DOHH2 (cell line): ENCODE results near the gene CALHM5.
A peak's percentile ranks its signal among the peaks of the same experiment; 100 is the strongest.

Source experiments
- H3F3A ChIP-seq: fragments of 200-600 bp; sonication (generic), shearing (Covaris generic); 2 replicates; pipeline ENCODE4 v1.6.0; 2016; ENCODE audit warnings: antibody characterized with exemption, mild to moderate bottlenecking; ENCODE audit not compliant: control insufficient read depth, insufficient read depth
- H3K27ac ChIP-seq: fragments of 200-600 bp; sonication (generic); 2 replicates; pipeline ENCODE4 v1.5.1; 2014; ENCODE audit warnings: low read depth, mild to moderate bottlenecking, low read length, moderate library complexity
- H3K27me3 ChIP-seq: fragments of 200-600 bp; sonication (generic); 2 replicates; pipeline ENCODE4 v1.6.1; 2014; ENCODE audit warnings: mild to moderate bottlenecking, low read length, mixed read lengths; ENCODE audit not compliant: control insufficient read depth
- H3K36me3 ChIP-seq: fragments of 200-600 bp; sonication (generic); 2 replicates; pipeline ENCODE4 v1.6.1; 2014; ENCODE audit warnings: mild to moderate bottlenecking, low read length, moderate library complexity, mixed read lengths; ENCODE audit not compliant: control insufficient read depth
- H3K4me1 ChIP-seq: fragments of 200-600 bp; sonication (generic); 2 replicates; pipeline ENCODE4 v1.6.1; 2014; ENCODE audit warnings: mild to moderate bottlenecking, low read length, mixed read lengths; ENCODE audit not compliant: control insufficient read depth
- H3K4me2 ChIP-seq: fragments of 200-600 bp; sonication (generic); 2 replicates; pipeline ENCODE4 v1.6.0; 2014; ENCODE audit warnings: mild to moderate bottlenecking, low read length, moderate library complexity
- H3K4me3 ChIP-seq: fragments of 200-600 bp; sonication (generic); 2 replicates; pipeline ENCODE4 v1.5.1; 2014; ENCODE audit warnings: mild to moderate bottlenecking, low read length, mixed read lengths
- H3K79me2 ChIP-seq: fragments of 200-600 bp; sonication (generic); 2 replicates; pipeline ENCODE4 v1.6.1; 2014; ENCODE audit warnings: mild to moderate bottlenecking, low read length, mixed read lengths; ENCODE audit not compliant: control insufficient read depth
- H3K9me2 ChIP-seq: fragments of 200-600 bp; sonication (generic); replicated peaks from 2 replicates; pipeline ENCODE4 v1.6.1; 2014; ENCODE audit warnings: mild to moderate bottlenecking, low read length, mixed read lengths; ENCODE audit not compliant: control insufficient read depth
- H3K9me3 ChIP-seq: fragments of 200-600 bp; sonication (generic); 2 replicates; pipeline ENCODE4 v1.6.1; 2014; ENCODE audit warnings: antibody characterized with exemption, low read length, mixed read lengths; ENCODE audit not compliant: control insufficient read depth, insufficient read depth
- H4K20me1 ChIP-seq: fragments of 200-600 bp; sonication (generic); 2 replicates; pipeline ENCODE4 v1.6.0; 2014; ENCODE audit warnings: low read depth, mild to moderate bottlenecking, antibody characterized with exemption, low read length, moderate library complexity; ENCODE audit not compliant: control insufficient read depth, insufficient read depth
- EZH2phosphoT487 ChIP-seq: fragments of 200-600 bp; sonication (generic); IDR thresholded peaks from 2 replicates; pipeline ENCODE4 v1.6.1; 2017; ENCODE audit warnings: borderline replicate concordance, mild to moderate bottlenecking, antibody characterized with exemption, low read length, moderate library complexity, mixed read lengths
- TF ChIP-seq, protein P1 (sequence below): fragments of 200-600 bp; sonication (generic); IDR thresholded peaks from one replicate; pipeline ENCODE4 v1.5.1; 2014; ENCODE audit warnings: antibody characterized with exemption, mild to moderate bottlenecking, low read depth, low read length; ENCODE audit not compliant: poor library complexity, severe bottlenecking

The CALHM5 gene

DNA sequence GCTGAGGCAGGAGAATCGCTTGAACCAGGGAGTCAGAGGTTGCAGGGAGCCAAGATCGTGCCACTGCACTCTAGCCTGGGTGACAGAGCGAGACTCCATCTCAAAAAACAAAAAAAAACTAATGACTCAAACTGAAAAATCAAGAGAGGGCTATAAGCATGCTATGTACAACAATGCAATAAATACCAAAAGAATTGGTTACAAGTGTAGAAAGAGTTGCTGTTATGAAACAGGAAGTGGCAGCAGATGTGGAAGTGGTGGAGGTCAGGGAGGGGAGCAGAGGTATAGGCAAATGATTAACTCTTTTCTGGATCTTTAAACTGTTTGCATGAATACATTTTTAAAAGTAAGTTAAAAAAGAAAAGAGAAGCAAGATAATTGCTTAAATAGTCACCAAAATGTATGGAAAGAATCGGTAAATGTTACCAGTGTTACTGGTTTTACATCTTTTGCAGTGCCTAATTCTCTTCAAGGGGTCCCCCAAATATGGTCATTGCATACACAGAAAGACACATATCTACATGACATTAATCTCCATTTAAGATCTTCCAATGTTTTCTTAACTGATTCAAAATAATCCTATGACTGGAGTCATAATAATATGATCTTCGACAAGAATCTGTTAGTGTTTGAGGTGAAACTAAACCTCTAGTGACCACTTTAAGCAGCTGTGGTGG is 35.3 kb upstream of the CALHM5 start:
- H4K20me1 ChIP-seq, result no peaks in the 10 kb centered on the region
- 0 out of 2 replicates have a peak, but pooled peaks cover 5% of the 10 kb centered on the region for H3F3A ChIP-seq
- peaks cover 6% of the 10 kb centered on the region for H3K27me3 ChIP-seq
- H3K4me3 ChIP-seq, result peak overlapping the region; percentile 58
- no peaks in the 10 kb centered on the region for H3K79me2 ChIP-seq
- H3K9me3 ChIP-seq, result no peaks in the 10 kb centered on the region
- H3K4me1 ChIP-seq, result peaks cover 24% of the 10 kb centered on the region
- peak overlapping the region; percentile 59 for H3K4me2 ChIP-seq
- H3K36me3 ChIP-seq, result no peaks in the 10 kb centered on the region
- TF ChIP-seq, protein P1, sequence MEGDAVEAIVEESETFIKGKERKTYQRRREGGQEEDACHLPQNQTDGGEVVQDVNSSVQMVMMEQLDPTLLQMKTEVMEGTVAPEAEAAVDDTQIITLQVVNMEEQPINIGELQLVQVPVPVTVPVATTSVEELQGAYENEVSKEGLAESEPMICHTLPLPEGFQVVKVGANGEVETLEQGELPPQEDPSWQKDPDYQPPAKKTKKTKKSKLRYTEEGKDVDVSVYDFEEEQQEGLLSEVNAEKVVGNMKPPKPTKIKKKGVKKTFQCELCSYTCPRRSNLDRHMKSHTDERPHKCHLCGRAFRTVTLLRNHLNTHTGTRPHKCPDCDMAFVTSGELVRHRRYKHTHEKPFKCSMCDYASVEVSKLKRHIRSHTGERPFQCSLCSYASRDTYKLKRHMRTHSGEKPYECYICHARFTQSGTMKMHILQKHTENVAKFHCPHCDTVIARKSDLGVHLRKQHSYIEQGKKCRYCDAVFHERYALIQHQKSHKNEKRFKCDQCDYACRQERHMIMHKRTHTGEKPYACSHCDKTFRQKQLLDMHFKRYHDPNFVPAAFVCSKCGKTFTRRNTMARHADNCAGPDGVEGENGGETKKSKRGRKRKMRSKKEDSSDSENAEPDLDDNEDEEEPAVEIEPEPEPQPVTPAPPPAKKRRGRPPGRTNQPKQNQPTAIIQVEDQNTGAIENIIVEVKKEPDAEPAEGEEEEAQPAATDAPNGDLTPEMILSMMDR, result no peak
- no peak for TF ChIP-seq EZH2phosphoT487
- peak overlapping the region; percentile 4; the same call in 1 of the 2 replicates for H3K27ac ChIP-seq
- H3K9me2 ChIP-seq, result no peaks in the 10 kb centered on the region

DNA sequence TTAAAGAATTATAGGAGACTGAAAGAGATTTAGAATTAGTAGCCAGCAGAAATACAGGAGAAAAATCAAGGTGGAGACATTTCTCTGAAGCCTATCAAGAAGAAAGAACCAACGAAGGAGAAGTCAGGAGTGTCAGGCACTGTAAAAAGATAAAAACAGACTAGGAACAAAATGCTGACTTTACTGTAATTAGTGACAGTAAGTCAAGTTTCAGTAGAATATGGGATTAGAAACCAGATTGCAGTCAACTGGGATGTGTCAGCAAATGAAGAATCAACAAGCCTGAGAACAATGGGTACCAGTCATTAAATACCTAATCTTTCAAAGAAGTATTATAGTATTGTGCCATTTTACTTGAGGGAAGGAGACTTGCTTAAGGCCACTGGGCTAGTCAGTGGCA is 28.7 kb upstream of the CALHM5 start:
- no peaks in the 10 kb centered on the region for H3K79me2 ChIP-seq
- H3K9me2 ChIP-seq, result no peaks in the 10 kb centered on the region
- no peaks in the 10 kb centered on the region for H3K4me1 ChIP-seq
- H3K9me3 ChIP-seq, result no peaks in the 10 kb centered on the region
- no peaks in the 10 kb centered on the region for H3F3A ChIP-seq
- TF ChIP-seq, protein P1, result no peak
- no peak for TF ChIP-seq EZH2phosphoT487
- H3K27me3 ChIP-seq, result peaks cover 29% of the 10 kb centered on the region
- H3K4me2 ChIP-seq, result no peak overlapping the region
- H3K4me3 ChIP-seq, result no peak overlapping the region
- H3K27ac ChIP-seq, result no peak overlapping the region
- H4K20me1 ChIP-seq, result no peaks in the 10 kb centered on the region
- no peaks in the 10 kb centered on the region for H3K36me3 ChIP-seq

DNA sequence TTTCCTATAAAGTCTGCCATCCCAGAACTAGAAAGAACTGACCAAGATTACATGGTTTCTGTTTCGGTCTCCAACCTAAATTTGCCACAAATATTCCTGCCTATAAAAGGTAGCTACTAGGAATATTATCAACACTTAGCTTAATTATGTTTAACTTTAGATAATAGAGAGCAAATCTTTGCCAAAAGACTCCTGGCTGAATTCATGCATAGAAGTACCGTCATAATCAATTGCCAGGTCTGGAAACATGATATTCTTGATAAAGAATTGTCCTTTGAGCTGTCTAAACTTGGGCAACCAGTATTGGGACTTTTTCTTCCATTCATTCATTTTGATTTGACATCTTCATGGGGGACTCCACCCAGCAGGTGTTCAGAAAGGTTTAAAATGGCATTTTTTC is 27.8 kb upstream of the CALHM5 start:
- Histone ChIP-seq H3K27me3 (peaks cover 29% of the 10 kb centered on the region), H3K79me2 (no peaks in the 10 kb centered on the region), H3F3A (no peaks in the 10 kb centered on the region), H4K20me1 (no peaks in the 10 kb centered on the region), H3K9me2 (no peaks in the 10 kb centered on the region), H3K4me3 (no peak overlapping the region), H3K4me1 (no peaks in the 10 kb centered on the region), H3K9me3 (no peaks in the 10 kb centered on the region), H3K27ac (no peak overlapping the region), H3K36me3 (no peaks in the 10 kb centered on the region), H3K4me2 (no peak overlapping the region)
- TF ChIP-seq, protein P1, result no peak
- TF ChIP-seq EZH2phosphoT487, result no peak
